NT2/D1 (cell line): ENCODE results near the gene SLC9A8.
"Not testable (repeated sequence)": the region's sequence is repeated elsewhere in the genome, so short reads cannot be mapped to it uniquely, and the experiment has no call there.

Experiments used
- YY1 ChIP-seq: IDR thresholded peaks from 2 replicates; pipeline ENCODE4 v1.6.1; 2011; ENCODE audit not compliant: insufficient read length, insufficient read depth
- ZNF274 ChIP-seq: IDR thresholded peaks from 2 replicates; pipeline ENCODE4 v1.6.1; 2011; ENCODE audit warnings: mild to moderate bottlenecking, low read depth, low read length

GRCh38 chr20:49774213-49774612, 38.4 kb upstream of the SLC9A8 start:
- TF ChIP-seq ZNF274, YY1: not testable (repeated sequence)
